Measurements from ENCODE around the gene DNMBP. TPM values are rescaled to one million over a fixed set of nuclear protein-coding genes. Genes with fewer than 3 reads are reported as not detected.
"Not testable (repeated sequence)": the region's sequence is repeated elsewhere in the genome, so short reads cannot be mapped to it uniquely, and the experiment has no call there.

DNMBP gene
- total RNA-seq, 4 donors from 2014 or later, result 11.7 to 17.4 (median 13.4) TPM

DNA sequence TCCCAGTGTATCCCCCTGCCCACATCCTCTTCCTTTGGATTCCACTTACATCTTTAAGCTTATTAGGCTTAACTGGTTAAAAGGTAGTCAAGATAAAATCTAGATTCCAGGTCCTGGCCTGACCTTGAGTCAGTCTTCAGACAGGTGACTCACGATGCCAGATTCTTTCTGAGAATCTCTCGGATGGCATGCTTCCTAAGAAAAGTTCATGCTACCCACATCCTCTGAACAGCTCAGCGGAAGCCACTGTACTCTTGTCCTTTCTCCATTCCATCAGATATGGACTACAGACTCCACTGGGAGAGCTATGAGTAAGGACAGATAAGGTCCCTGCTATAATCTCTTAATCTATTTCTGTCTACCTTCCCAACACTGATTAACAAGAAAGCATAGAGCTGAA, 43.4 kb downstream of the DNMBP start:
- intact Hi-C loops (cut with DNase I), result no loop called here
- H3K36me3 ChIP-seq, result peaks cover 0 to 6% of the 10 kb centered on the region in 2 donors
- H3K27me3 ChIP-seq, result no peaks in the 10 kb centered on the region
- peaks cover 0 to 4% of the 10 kb centered on the region in 2 donors for H3K4me1 ChIP-seq
- H3K4me3 ChIP-seq (replicated peaks in 1 of 3), result no peak overlapping the region
- no peak overlapping the region for H3K27ac ChIP-seq
- TF ChIP-seq, protein P1, sequence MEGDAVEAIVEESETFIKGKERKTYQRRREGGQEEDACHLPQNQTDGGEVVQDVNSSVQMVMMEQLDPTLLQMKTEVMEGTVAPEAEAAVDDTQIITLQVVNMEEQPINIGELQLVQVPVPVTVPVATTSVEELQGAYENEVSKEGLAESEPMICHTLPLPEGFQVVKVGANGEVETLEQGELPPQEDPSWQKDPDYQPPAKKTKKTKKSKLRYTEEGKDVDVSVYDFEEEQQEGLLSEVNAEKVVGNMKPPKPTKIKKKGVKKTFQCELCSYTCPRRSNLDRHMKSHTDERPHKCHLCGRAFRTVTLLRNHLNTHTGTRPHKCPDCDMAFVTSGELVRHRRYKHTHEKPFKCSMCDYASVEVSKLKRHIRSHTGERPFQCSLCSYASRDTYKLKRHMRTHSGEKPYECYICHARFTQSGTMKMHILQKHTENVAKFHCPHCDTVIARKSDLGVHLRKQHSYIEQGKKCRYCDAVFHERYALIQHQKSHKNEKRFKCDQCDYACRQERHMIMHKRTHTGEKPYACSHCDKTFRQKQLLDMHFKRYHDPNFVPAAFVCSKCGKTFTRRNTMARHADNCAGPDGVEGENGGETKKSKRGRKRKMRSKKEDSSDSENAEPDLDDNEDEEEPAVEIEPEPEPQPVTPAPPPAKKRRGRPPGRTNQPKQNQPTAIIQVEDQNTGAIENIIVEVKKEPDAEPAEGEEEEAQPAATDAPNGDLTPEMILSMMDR (IDR thresholded peaks at IDR 0.05), result no peak
- TF ChIP-seq POLR2A (IDR thresholded peaks at IDR 0.05), result no peak
- WGBS, 2 donors, result 81 to 83% methylated on average over 3 of the region's 3 CpGs
- no peaks in the 10 kb centered on the region for H3K9me3 ChIP-seq
- no peak for DNase-seq

GRCh38 chr10:99965700-99966099, 44.0 kb downstream of the DNMBP start:
- peaks cover 0 to 4% of the 10 kb centered on the region in 2 donors for H3K4me1 ChIP-seq
- H3K27ac ChIP-seq, result no peak overlapping the region
- peaks cover 0 to 6% of the 10 kb centered on the region in 2 donors for H3K36me3 ChIP-seq
- intact Hi-C loops (cut with DNase I), result no loop called here
- 87 to 92% methylated on average over 4 of the region's 4 CpGs for WGBS, 2 donors
- no peaks in the 10 kb centered on the region for H3K27me3 ChIP-seq
- TF ChIP-seq, protein P1 (IDR thresholded peaks at IDR 0.05), result no peak
- TF ChIP-seq POLR2A (IDR thresholded peaks at IDR 0.05), result no peak
- H3K4me3 ChIP-seq (replicated peaks in 1 of 3), result no peak overlapping the region
- DNase-seq, result no peak
- H3K9me3 ChIP-seq, result no peaks in the 10 kb centered on the region

DNA sequence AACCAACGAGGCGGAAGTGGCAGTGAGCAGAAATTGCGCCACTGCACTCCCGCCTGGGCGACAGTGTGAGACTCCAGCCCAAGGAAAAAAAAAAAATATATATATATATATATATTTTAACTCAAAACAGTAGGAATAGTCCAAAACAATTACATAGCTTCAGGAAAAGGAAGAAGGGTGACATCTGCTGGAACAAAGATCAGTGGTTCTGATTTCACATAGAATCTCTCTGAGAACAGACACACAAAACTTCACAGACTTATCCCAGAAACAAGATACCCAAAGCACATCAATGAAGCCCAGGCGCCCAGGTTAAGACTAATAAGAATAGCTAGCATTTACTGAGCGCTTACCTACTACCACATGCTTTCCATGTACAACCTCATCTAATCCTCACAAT, 45.0 kb downstream of the DNMBP start:
- intact Hi-C loops (cut with DNase I), result no loop called here
- H3K27ac ChIP-seq, result no peak overlapping the region
- no peak overlapping the region for H3K4me3 ChIP-seq (replicated peaks in 1 of 3)
- no peaks in the 10 kb centered on the region for H3K9me3 ChIP-seq
- H3K27me3 ChIP-seq, result no peaks in the 10 kb centered on the region
- WGBS, 2 donors, result 95 to 97% methylated on average over 7 of the region's 7 CpGs
- no peak for DNase-seq
- peaks cover 0 to 4% of the 10 kb centered on the region in 2 donors for H3K4me1 ChIP-seq
- peaks cover 0 to 6% of the 10 kb centered on the region in 2 donors for H3K36me3 ChIP-seq
- no peak for TF ChIP-seq POLR2A (IDR thresholded peaks at IDR 0.05)
- TF ChIP-seq, protein P1 (IDR thresholded peaks at IDR 0.05), result no peak

- H3K27me3 ChIP-seq; DNase-seq; intact Hi-C loops (cut with DNase I); H3K4me3 ChIP-seq (replicated peaks in 1 of 3); H3K36me3 ChIP-seq; H3K9me3 ChIP-seq; H3K27ac ChIP-seq; H3K4me1 ChIP-seq: not testable (repeated sequence)
- WGBS, 2 donors, result 79% methylated on average over 4 of the region's 7 CpGs
Observed at GRCh38 chr10:99963467-99964165, 46.1 kb downstream of the DNMBP start.

DNA sequence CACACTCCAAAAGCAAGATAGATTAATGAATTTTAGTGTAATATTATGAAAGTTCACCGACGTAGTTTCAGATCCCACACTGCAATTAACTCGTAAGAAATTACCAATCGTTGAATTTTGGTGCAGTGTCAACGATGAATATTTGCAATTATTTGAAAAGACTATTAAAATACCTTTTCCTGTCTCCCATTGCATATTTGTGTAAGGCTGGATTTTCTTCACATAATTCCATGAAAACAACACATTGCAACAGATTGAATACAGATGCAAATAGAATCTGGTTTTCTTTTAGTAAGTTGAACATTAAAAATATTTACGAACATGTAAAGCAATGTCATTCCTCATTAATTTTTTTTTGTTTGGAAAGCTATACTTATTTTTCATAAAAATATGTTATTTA, 50.9 kb downstream of the DNMBP start:
- TF ChIP-seq POLR2A (IDR thresholded peaks at IDR 0.05), result no peak
- H3K9me3 ChIP-seq, result no peaks in the 10 kb centered on the region
- H3K27ac ChIP-seq, result peak overlapping the region in 1 of 3 donors; percentile 44
- intact Hi-C loops (cut with DNase I), result no loop called here
- peaks cover 0 to 5% of the 10 kb centered on the region in 2 donors for H3K36me3 ChIP-seq
- H3K4me1 ChIP-seq, result no peaks in the 10 kb centered on the region
- H3K4me3 ChIP-seq (replicated peaks in 1 of 3), result no peak overlapping the region
- WGBS, 2 donors, result 82 to 86% methylated on average over 6 of the region's 6 CpGs
- H3K27me3 ChIP-seq, result no peaks in the 10 kb centered on the region
- DNase-seq, result no peak

- intact Hi-C loops (cut with DNase I), result no loop called here
- no peaks in the 10 kb centered on the region for H3K27me3 ChIP-seq
- TF ChIP-seq, protein P1 (IDR thresholded peaks at IDR 0.05), result no peak
- no peak for TF ChIP-seq POLR2A (IDR thresholded peaks at IDR 0.05)
- DNase-seq, result no peak
- no peaks in the 10 kb centered on the region for H3K9me3 ChIP-seq
- 70 to 76% methylated on average over 2 of the region's 2 CpGs for WGBS, 2 donors
- no peak overlapping the region for H3K4me3 ChIP-seq (replicated peaks in 1 of 3)
- peaks cover 0 to 5% of the 10 kb centered on the region in 2 donors for H3K36me3 ChIP-seq
- H3K27ac ChIP-seq, result peak overlapping the region in 1 of 3 donors; percentile 44
- H3K4me1 ChIP-seq, result no peaks in the 10 kb centered on the region
Observed at GRCh38 chr10:99958302-99958701, 51.4 kb downstream of the DNMBP start.

GRCh38 chr10:99953510-99953909, 56.2 kb downstream of the DNMBP start:
- 79 to 87% methylated on average over 3 of the region's 3 CpGs for WGBS, 2 donors
- H3K27ac ChIP-seq, result not testable (repeated sequence)

More at GRCh38 chr10:99953510-99953909, 56.2 kb downstream of the DNMBP start:
- DNase-seq; H3K4me1 ChIP-seq; H3K36me3 ChIP-seq; intact Hi-C loops (cut with DNase I); H3K27me3 ChIP-seq; H3K4me3 ChIP-seq (replicated peaks in 1 of 3); H3K9me3 ChIP-seq: not testable (repeated sequence)

All from thyroid gland (tissue), 4 donors.